GM12878 (cell line): Measurements from ENCODE around the gene CSF1R.

Source experiments
- CTCF ChIP-seq, 3 experiments: IDR thresholded peaks in 2 of 3; conservative IDR thresholded peaks in 1 of 3; 2 replicates each; pipeline ENCODE4 v1.5.1; 2011; ENCODE audit warnings: low read depth in 3 of 3, low read length in 3 of 3, mild to moderate bottlenecking in 3 of 3, control low read depth in 2 of 3, moderate library complexity in 2 of 3, inconsistent platforms in 1 of 3, mixed read lengths in 1 of 3; ENCODE audit not compliant: control insufficient read depth in 2 of 3, insufficient read depth in 1 of 3; ENCODE audit errors: extremely low read depth in 1 of 3
- E4F1 ChIP-seq: fragments of 450-650 bp; IDR thresholded peaks from 2 replicates; pipeline ENCODE4 v1.6.1; 2018; ENCODE audit warnings: borderline replicate concordance, mild to moderate bottlenecking; ENCODE audit not compliant: partially characterized antibody
- STAT1 ChIP-seq: fragments of 450-650 bp; conservative IDR thresholded peaks from 2 replicates; pipeline ENCODE4 v1.6.1; 2014; ENCODE audit warnings: antibody characterized with exemption, mild to moderate bottlenecking
- ZZZ3 ChIP-seq: IDR thresholded peaks from 2 replicates; pipeline ENCODE4 v1.6.1; 2011; ENCODE audit warnings: low read depth; ENCODE audit not compliant: control insufficient read depth, insufficient read length

- TF ChIP-seq E4F1 (no peak), ZZZ3 (no peak), CTCF (IDR thresholded peaks at IDR 0.05 in 2 of 3, conservative IDR thresholded peaks at IDR 0.05 in 1 of 3; ENCODE audit: control insufficient read depth in 2 of 3, extremely low read depth in 1 of 3, insufficient read depth in 1 of 3, low read depth in 3 of 3, low read length in 3 of 3) (no peak), STAT1 (no peak)
Measured at GRCh38 chr5:150036513-150036912, 49.8 kb downstream of the CSF1R start.
